Thyroid gland (tissue), 4 donors: ENCODE data around the gene PROK1. TPM values are rescaled to one million over a fixed set of nuclear protein-coding genes. Genes with fewer than 3 reads are reported as not detected.

Source experiments
- DNase-seq, 2 donors: peaks; one replicate each; pipeline ENCODE4 v3.0.0-alpha.2; 2019
- H3K27ac ChIP-seq, 3 donors: fragments of 200-600 bp; sonication (generic); 1 replicate in 2 of 3; 2 replicates in 1 of 3; pipeline ENCODE4 v1.5.1; 2016 to 2019; ENCODE audit warnings: mild to moderate bottlenecking in 1 of 3, moderate library complexity in 1 of 3
- H3K27me3 ChIP-seq: fragments of 200-600 bp; sonication (generic); one replicate; pipeline ENCODE4 v1.5.1; 2019
- H3K36me3 ChIP-seq, 2 donors: fragments of 200-600 bp; sonication (generic); one replicate each; pipeline ENCODE4 v1.5.1; 2016 to 2019
- H3K4me1 ChIP-seq, 2 donors: fragments of 200-600 bp; sonication (generic); one replicate each; pipeline ENCODE4 v1.5.1; 2017 to 2019
- H3K4me3 ChIP-seq, 3 donors: fragments of 200-600 bp; sonication (generic); replicated peaks in 1 of 3; 1 replicate in 2 of 3; 2 replicates in 1 of 3; pipeline ENCODE4 v1.5.1; 2016; ENCODE audit warnings: mild to moderate bottlenecking in 1 of 3
- H3K9me3 ChIP-seq: fragments of 200-600 bp; sonication (generic); one replicate; pipeline ENCODE4 v1.5.1; 2017
- CTCF ChIP-seq, 6 experiments: fragments of 200-600 bp in 3 of 6; fragments of 450-650 bp in 3 of 6; sonication (generic) in 3 of 6; IDR thresholded peaks; one replicate each; pipeline ENCODE4 v1.5.1; 2016 to 2019; ENCODE audit warnings: antibody characterized with exemption in 6 of 6, mild to moderate bottlenecking in 2 of 6, inconsistent platforms in 1 of 6, moderate library complexity in 1 of 6
- POLR2A ChIP-seq, 2 donors: fragments of 450-650 bp; IDR thresholded peaks; one replicate each; pipeline ENCODE4 v1.6.1; 2017; ENCODE audit warnings: antibody characterized with exemption in 2 of 2, mild to moderate bottlenecking in 2 of 2, moderate library complexity in 1 of 2
- WGBS, 2 donors: methylation state at CpG; one replicate each; pipeline ENCODE4 v1.1.5; 2017; 5-methylcytosine and 5-hydroxymethylcytosine counted together
- intact Hi-C: fragments of 100-400 bp; cut with DNase I; formaldehyde crosslinking; loops from one replicate; pipeline ENCODE4 v1.15.1; 2023
- total RNA-seq, 4 donors: library from RNA; depleted of rRNA; stranded (reverse); fragments of >200 nt; gene quantifications; one replicate each; pipeline ENCODE4 v1.2.3, GENCODE V29; 2016

Gene PROK1
- total RNA-seq, 4 donors from 2014 or later, result 0.33 TPM; not detected in 3

GRCh38 chr1:110464340-110464739, 13.4 kb downstream of the PROK1 start:
- no peak for DNase-seq
- Histone ChIP-seq H3K27me3 (no peaks in the 10 kb centered on the region), H3K4me3 (no peak overlapping the region), H3K27ac (no peak overlapping the region), H3K9me3 (no peaks in the 10 kb centered on the region), H3K4me1 (no peaks in the 10 kb centered on the region), H3K36me3 (no peaks in the 10 kb centered on the region)
- TF ChIP-seq CTCF (IDR thresholded peaks at IDR 0.05) (no peak), POLR2A (IDR thresholded peaks at IDR 0.05) (no peak)
- intact Hi-C loops, result loop anchor here (2.0 to 5.0 kb wide), 2 partner anchors 152 to 262 kb away; no protein-coding TSS in a partner anchor
- WGBS, 2 donors, result 84 to 91% methylated on average over 2 of the region's 2 CpGs

GRCh38 chr1:110465038-110465813, 14.3 kb downstream of the PROK1 start:
- WGBS, 2 donors, result 78 to 82% methylated on average over 6 to 7 of the region's 7 CpGs
- H3K4me1 ChIP-seq, result no peaks in the 10 kb centered on the region
- no peak overlapping the region for H3K27ac ChIP-seq

GRCh38 chr1:110465814-110466380, 14.9 kb downstream of the PROK1 start:
- intact Hi-C loops, result loop anchor here (2.0 kb wide), 1 partner anchor 263 kb away; no protein-coding TSS in a partner anchor
- no peaks in the 10 kb centered on the region for H3K4me1 ChIP-seq
- WGBS, 2 donors, result 74 to 77% methylated on average over 7 of the region's 7 CpGs

More at GRCh38 chr1:110465038-110465813, 14.3 kb downstream of the PROK1 start:
- no peak for TF ChIP-seq POLR2A (IDR thresholded peaks at IDR 0.05)
- TF ChIP-seq CTCF (IDR thresholded peaks at IDR 0.05), result no peak
- Histone ChIP-seq H3K36me3 (no peaks in the 10 kb centered on the region), H3K9me3 (no peaks in the 10 kb centered on the region), H3K4me3 (no peak overlapping the region), H3K27me3 (no peaks in the 10 kb centered on the region)
- DNase-seq, result no peak
- intact Hi-C loops, result loop anchor here (2.0 kb wide), 1 partner anchor 262 kb away; no protein-coding TSS in a partner anchor

GRCh38 chr1:110466646-110467280, 15.8 kb downstream of the PROK1 start:
- Histone ChIP-seq H3K4me1 (no peaks in the 10 kb centered on the region), H3K9me3 (no peaks in the 10 kb centered on the region), H3K27ac (no peak overlapping the region), H3K4me3 (no peak overlapping the region), H3K36me3 (no peaks in the 10 kb centered on the region), H3K27me3 (no peaks in the 10 kb centered on the region)
- 71 to 84% methylated on average over 8 of the region's 8 CpGs for WGBS, 2 donors
- no peak for TF ChIP-seq CTCF (IDR thresholded peaks at IDR 0.05)
- no peak for TF ChIP-seq POLR2A (IDR thresholded peaks at IDR 0.05)
- intact Hi-C loops, result no loop called here
- DNase-seq, result no peak

More at GRCh38 chr1:110465814-110466380, 14.9 kb downstream of the PROK1 start:
- H3K9me3 ChIP-seq, result no peaks in the 10 kb centered on the region
- H3K4me3 ChIP-seq, result no peak overlapping the region
- H3K27ac ChIP-seq, result no peak overlapping the region
- TF ChIP-seq CTCF (IDR thresholded peaks at IDR 0.05) (no peak), POLR2A (IDR thresholded peaks at IDR 0.05) (no peak)
- no peaks in the 10 kb centered on the region for H3K36me3 ChIP-seq
- no peaks in the 10 kb centered on the region for H3K27me3 ChIP-seq
- no peak for DNase-seq
